Central memory CD4-positive, alpha-beta T cell (primary cell): ENCODE data around the gene CKMT1B.
"Not testable (repeated sequence)": the region's sequence is repeated elsewhere in the genome, so short reads cannot be mapped to it uniquely, and the experiment has no call there.

Source experiments
- DNase-seq: peaks from one replicate; pipeline ENCODE4 v3.0.0; 2022

CKMT1B gene

GRCh38 chr15:43638464-43639204, 44.8 kb downstream of the CKMT1B start:
- DNase-seq, result not testable (repeated sequence)
